Measurements from ENCODE around the gene TMEM231.

DNA sequence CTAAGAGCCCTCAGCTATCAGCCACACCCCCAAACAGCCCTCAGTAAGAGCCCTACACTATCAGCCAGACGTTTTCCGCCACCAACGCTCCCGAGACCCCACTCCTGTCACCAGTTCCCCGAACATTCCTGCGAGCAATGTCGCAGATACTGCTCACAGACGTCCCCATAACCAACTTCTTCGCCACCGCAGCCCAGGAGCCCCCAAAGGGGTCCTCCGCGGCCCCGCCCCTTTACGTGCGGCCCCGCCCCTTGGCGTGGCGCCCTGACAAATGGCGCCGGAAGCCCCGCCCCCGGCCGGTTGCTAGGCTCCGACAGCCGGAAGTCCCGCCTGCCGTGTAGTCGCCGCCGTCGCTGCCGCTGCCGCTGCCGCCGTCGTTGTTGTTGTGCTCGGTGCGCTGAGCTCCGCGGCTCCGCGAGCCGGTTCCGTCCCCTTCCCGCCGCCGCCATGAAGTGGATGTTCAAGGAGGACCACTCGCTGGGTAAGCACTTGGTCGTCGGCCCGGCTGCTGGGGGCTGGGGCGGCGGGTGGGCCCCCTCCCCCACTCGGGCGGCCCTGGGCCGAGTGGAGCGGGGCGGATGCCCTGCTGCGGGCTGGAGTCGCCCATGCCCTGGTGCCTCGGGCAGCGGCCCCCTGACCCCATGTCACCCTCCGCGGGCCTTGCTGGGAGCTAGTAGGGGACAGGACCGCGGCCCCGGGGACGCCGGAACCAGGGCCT lies 10.1 kb upstream of the TMEM231 start, which contains the start of gene GABARAPL2:
- TF ChIP-seq, protein P1, sequence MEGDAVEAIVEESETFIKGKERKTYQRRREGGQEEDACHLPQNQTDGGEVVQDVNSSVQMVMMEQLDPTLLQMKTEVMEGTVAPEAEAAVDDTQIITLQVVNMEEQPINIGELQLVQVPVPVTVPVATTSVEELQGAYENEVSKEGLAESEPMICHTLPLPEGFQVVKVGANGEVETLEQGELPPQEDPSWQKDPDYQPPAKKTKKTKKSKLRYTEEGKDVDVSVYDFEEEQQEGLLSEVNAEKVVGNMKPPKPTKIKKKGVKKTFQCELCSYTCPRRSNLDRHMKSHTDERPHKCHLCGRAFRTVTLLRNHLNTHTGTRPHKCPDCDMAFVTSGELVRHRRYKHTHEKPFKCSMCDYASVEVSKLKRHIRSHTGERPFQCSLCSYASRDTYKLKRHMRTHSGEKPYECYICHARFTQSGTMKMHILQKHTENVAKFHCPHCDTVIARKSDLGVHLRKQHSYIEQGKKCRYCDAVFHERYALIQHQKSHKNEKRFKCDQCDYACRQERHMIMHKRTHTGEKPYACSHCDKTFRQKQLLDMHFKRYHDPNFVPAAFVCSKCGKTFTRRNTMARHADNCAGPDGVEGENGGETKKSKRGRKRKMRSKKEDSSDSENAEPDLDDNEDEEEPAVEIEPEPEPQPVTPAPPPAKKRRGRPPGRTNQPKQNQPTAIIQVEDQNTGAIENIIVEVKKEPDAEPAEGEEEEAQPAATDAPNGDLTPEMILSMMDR (IDR thresholded peaks at IDR 0.05; ENCODE audit: extremely low read depth in 1 of 2, insufficient read depth in 1 of 2, low read depth in 1 of 2, low read length in 2 of 2) = no peak
- TF ChIP-seq MYC (IDR thresholded peaks at IDR 0.05; ENCODE audit: low read depth, low read length) = no peak
- TF ChIP-seq, protein P2, sequence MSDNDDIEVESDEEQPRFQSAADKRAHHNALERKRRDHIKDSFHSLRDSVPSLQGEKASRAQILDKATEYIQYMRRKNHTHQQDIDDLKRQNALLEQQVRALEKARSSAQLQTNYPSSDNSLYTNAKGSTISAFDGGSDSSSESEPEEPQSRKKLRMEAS (IDR thresholded peaks at IDR 0.05; ENCODE audit: insufficient read depth, insufficient read length) = no peak
- no peak for TF ChIP-seq EZH2 (IDR thresholded peaks at IDR 0.05; ENCODE audit: borderline replicate concordance, low read depth, low read length, severe bottlenecking)
- TF ChIP-seq POLR2A (IDR thresholded peaks at IDR 0.05; ENCODE audit: low read depth, low read length) = peak; percentile 66
- TF ChIP-seq JUN (IDR thresholded peaks at IDR 0.05; ENCODE audit: borderline replicate concordance, insufficient read depth, insufficient read length, low read depth) = no peak
- TF ChIP-seq FOS (IDR thresholded peaks at IDR 0.05; ENCODE audit: borderline replicate concordance, insufficient read depth, low read length) = no peak
